Lower leg skin (tissue), 3 donors: Measurements from ENCODE around the gene IL24.

Source experiments
- POLR2A ChIP-seq, 2 donors: fragments of 450-650 bp; IDR thresholded peaks; one replicate each; pipeline ENCODE4 v1.6.1; 2016 to 2017; ENCODE audit warnings: antibody characterized with exemption in 2 of 2, mild to moderate bottlenecking in 1 of 2, moderate library complexity in 1 of 2
- TF ChIP-seq, protein P1 (sequence below), 3 donors: fragments of 450-650 bp; IDR thresholded peaks; one replicate each; pipeline ENCODE4 v1.5.1; 2016; ENCODE audit warnings: antibody characterized with exemption in 3 of 3, mild to moderate bottlenecking in 3 of 3, moderate library complexity in 2 of 3

- TF ChIP-seq, protein P1, sequence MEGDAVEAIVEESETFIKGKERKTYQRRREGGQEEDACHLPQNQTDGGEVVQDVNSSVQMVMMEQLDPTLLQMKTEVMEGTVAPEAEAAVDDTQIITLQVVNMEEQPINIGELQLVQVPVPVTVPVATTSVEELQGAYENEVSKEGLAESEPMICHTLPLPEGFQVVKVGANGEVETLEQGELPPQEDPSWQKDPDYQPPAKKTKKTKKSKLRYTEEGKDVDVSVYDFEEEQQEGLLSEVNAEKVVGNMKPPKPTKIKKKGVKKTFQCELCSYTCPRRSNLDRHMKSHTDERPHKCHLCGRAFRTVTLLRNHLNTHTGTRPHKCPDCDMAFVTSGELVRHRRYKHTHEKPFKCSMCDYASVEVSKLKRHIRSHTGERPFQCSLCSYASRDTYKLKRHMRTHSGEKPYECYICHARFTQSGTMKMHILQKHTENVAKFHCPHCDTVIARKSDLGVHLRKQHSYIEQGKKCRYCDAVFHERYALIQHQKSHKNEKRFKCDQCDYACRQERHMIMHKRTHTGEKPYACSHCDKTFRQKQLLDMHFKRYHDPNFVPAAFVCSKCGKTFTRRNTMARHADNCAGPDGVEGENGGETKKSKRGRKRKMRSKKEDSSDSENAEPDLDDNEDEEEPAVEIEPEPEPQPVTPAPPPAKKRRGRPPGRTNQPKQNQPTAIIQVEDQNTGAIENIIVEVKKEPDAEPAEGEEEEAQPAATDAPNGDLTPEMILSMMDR (IDR thresholded peaks at IDR 0.05): no peak
- TF ChIP-seq POLR2A (IDR thresholded peaks at IDR 0.05): no peak
Observed at GRCh38 chr1:206909883-206910318, 12.7 kb downstream of the IL24 start.
